Stimulated activated CD8-positive, alpha-beta memory T cell treated with anti-CD3 and anti-CD28 coated beads, Interleukin-2, amount 100 ng/mL, for 1 hour (primary cell): Measurements from ENCODE around the gene MYO7B.

Experiments
- DNase-seq, 2 donors: peaks; one replicate each; pipeline ENCODE4 v3.0.0-alpha.2; 2020; ENCODE audit warnings: low read depth in 2 of 2

MYO7B gene

GRCh38 chr2:127608061-127609030, 72.9 kb downstream of the MYO7B start:
- DNase-seq, result no peak

DNA sequence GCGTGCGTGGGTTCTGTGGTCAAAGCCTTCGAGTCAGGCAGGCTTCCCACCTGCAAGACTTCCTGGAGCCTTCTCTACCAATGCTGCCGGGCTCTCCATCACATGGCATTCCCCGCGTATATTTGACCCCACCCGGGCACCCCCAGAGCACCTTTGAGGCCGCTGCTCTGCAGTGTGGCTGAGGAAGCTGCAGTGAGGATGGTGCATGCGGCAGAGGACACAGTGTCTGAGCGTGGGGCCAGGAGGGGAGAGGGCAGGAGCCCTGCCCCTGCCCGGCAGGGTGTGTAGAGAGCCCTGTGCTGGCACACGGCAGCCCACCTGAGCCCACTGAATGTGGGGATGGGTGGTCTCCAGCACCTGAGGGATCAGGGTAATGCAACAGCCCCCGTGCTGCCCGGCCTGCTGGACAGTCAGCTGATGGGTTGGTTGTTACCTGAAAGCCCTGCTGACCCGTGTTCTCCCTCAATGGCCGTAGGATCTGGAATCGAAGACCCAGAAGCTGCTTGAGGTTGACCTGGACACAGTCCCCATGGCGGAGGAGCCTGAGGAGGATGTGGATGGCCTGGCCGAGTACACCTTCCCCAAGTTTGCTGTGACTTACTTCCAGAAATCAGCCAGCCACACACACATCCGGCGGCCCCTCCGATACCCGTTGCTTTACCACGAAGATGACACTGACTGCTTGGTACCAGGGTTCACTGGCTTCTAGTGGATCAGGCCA, 73.7 kb downstream of the MYO7B start:
- no peak for DNase-seq

DNA sequence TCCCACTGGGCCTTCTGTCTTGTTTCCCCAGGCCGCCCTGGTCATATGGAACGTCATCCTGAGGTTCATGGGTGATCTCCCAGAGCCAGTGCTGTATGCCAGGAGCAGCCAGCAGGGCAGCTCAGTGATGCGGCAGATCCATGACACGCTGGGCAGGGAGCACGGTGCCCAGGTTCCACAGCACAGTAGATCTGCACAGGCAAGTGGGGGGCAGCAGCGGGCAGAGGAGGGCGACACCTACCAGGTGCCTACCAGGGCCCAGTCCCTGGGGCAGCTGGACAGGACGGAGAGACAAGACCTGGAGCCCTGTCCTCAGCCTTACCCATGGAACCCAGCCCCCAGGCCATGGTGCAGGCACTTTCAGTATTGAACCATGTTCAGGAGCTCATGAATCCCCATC, 74.3 kb downstream of the MYO7B start:
- no peak for DNase-seq

DNA sequence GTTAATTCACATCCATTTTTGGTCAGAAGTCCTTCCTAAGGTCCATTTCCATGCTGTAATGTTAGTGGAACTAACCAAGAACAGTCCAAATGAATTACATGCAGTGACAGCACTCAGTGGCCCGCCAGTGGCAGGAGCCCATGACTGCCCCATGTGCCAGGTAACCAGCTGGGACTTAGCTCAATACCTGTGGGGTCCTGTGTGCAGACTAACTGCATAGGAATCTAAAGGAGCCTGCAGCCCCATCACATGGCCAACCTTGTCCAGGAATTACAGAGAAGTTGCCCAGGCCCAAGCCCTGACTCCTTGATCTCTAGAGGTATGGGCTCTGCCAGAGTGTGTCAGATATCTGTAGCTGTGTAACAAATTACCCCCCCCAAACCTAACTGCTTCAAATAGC, 75.1 kb downstream of the MYO7B start:
- DNase-seq, result no peak

DNA sequence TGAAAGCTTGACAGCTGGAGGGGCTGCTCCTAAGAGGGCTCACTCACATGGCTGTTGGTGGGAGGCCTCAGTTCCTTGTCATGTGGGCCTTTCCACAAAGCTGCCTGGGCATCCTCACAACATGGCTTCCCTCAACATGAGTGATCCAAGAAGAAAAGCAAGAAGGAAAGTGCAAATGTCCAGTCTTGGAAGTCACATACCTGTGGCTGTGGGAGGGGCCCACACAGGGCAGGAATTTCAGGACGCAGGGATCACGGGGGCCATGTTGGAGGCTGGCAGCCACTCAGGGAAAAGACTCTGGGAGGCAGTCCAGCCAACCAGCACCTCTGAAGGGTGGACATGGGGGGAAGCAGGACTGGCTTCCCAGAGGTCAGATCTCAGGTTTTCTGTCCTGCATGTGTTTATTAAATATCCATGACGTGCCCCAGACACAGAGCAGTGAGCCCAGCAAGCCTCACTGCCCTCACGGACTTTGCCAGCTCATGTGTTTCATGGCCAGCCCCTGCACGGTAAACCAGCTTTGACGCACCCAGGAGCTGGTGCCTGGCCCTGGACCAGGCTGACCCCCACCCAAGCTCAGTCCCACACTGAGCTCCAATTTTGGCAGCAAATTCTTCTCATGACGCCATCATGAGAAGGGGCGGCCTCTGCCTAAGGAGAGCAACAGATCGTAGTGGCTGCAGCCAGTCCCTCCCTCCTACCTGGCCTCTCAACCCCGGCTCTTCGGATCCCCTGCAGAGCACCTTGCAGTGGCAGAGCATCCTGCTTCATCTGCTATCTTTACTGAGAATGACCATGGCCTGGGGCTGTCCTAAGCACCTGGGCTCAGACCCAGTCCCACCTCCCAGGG, 75.8 kb downstream of the MYO7B start:
- DNase-seq, result no peak

- DNase-seq, result no peak
These were observed 76.8 kb downstream of the MYO7B start for GRCh38 chr2:127612111-127612822.

DNA sequence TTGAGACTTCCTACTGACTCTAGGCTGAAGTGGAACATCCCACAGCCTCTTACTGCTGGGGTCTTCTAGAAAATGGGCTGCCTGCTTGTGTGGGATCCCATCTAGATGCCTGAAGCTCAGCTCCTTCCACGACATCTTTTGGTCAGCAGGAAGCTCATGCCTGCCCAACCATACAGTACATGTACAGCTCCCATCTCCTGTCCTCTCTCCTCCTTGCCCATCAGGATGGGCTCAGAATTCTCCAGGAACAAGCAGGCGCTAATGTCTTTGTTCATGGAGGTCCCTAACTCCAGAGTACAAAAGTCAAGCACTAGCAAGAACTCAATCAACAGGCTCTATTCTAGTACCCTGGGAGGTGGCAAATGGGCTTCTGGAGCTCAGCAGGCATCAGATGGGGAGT, 78.8 kb downstream of the MYO7B start:
- DNase-seq, result no peak

GRCh38 chr2:127614731-127615130, 79.2 kb downstream of the MYO7B start:
- no peak for DNase-seq

GRCh38 chr2:127615511-127616166, 80.2 kb downstream of the MYO7B start:
- DNase-seq, result no peak

- no peak for DNase-seq
These were observed 83.2 kb downstream of the MYO7B start for GRCh38 chr2:127618551-127619202.

GRCh38 chr2:127619203-127619590, 83.7 kb downstream of the MYO7B start:
- DNase-seq, result no peak

DNA sequence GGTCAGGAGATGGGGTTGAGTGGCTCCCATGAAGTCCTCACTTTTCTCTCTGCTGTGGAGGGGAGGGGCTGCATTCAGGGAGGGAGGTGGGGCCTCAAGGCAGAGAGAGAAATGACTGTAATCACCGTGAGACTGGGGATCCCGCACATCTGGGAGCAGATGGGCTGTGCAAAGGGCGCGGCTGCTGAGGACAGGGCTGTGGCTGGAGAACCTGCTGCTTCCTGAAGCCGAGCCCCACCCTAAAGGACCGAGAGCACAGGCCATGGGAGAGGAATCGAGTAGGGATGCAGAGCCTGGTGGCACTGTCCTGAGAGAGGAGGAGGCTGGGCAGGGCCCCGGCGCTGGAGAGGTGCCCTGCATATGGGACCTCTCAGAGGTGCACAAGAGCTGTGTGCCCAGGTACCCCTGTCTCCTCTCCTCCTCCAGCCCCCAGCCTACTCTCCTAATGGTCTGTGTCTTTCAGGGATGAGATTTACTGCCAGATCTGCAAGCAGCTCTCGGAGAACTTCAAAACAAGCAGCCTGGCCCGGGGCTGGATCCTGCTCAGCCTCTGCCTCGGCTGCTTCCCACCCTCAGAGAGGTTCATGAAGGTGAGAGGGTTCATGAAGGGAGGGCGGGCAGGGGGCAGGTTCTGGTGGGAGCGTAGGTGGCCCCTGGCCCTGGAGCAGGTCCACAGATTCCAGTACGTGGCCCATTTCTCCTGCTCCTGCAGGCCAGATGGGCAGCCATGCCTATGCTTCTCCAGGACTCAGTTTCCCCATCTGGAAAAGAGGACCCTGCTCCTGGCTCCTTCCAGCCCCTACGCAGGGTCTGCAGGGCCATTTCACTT, 84.6 kb downstream of the MYO7B start:
- no peak for DNase-seq

DNA sequence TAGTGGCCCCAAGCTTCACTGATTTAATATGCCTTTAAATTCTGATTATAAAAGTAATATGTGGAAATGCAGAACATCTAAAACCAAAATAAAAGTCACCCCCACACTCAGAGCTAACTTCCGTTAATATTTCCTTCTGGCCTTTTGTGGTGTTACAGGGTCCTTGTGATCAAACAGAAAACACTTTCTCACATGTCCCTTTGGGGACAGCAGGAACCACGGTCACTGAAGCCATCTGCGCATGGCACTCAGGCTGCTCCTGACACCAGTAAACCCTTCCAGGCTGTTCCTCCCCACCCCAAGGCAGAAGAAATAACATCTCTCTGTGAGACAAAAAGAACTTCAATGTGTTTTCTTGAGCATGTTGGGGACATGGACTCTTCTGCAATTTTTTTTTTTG, 85.4 kb downstream of the MYO7B start:
- DNase-seq, result no peak

GRCh38 chr2:127621981-127622431, 86.5 kb downstream of the MYO7B start:
- DNase-seq, result no peak

DNA sequence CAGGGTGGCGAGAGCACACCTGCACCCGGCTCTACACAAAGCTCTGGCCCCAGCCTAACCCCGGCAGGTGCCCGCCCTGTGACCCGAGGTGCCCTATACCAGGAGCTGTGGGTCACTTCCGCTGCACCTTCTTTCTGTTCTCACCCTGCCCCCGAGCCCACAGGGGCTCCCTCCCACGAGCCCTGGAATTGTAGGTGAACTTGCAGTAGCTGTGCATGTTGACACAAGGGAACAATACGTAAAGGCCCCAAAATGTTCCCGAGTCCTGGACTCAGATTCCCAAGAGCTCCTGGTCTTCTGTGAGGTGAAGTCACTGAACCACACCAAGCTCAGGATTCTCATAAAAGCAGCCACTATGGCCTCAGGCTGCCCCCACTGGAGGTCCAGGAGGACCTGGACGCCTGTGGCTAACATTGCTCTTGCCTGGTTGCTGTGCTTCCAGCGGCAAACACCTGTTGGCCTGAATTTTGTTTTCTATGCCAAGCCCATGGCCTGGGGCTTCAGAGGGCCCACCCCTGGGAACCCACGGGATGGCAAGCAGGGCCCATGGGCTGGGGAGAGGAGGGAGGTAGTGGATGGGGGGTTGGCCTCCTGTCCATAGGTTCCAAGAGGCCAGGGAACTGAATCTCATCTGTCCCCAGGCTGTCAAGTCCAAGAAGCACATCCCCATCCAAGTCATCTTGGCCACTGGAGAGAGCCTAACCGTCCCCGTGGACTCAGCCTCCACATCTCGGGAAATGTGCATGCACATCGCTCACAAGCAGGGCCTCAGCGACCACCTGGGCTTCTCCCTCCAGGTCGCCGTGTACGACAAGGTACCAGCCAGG, 87.3 kb downstream of the MYO7B start:
- DNase-seq, result no peak

GRCh38 chr2:127623388-127624319, 88.2 kb downstream of the MYO7B start:
- no peak for DNase-seq

DNA sequence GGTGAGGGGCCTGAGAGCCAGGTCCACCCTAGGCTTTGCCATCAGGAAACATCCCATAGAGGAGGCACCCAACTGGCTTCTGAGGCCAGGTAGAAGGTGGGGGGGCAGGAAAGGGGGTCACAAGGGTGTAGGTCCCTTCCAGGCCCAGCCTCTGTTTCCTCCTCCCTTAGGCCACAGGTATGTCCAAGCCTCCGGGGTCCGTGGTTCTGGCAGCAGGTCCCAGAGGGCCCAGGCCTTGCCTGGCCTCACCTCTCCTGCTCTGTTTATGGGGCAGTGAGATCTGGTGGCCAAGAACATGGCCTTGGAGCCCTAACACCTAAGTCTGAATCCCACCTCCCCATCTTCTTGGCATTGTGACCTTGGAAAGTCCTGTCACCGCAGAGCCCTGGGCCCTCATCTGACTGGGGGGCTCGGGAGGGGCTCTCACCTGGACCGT, 88.9 kb downstream of the MYO7B start:
- DNase-seq, result no peak
